ENCODE results near the gene TMCC2. TPM values are rescaled to one million over a fixed set of nuclear protein-coding genes. Genes with fewer than 3 reads are reported as not detected.

TMCC2 gene
- total RNA-seq, 1 donor from 2014 or later: 7.1 TPM

DNA sequence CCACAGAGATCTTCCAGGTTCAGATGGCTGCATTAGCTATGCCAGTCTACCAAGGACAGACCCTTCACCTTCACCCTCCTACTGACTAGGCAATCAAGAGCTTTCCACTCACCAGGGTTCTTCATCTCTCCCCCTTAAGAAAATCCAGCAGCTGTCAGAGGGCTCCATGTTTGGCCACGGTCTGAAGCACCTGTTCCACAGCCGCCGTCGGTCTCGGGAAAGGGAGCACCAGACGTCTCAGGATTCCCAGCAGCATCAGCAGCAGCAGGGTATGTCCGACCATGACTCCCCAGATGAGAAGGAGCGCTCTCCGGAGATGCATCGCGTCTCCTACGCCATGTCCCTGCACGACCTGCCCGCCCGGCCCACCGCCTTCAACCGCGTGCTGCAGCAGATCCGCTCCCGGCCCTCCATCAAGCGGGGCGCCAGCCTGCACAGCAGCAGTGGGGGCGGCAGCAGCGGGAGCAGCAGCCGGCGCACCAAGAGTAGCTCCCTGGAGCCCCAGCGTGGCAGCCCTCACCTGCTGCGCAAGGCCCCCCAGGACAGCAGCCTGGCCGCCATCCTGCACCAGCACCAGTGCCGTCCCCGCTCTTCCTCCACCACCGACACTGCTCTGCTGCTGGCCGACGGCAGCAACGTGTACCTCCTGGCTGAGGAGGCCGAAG is 13.8 kb downstream of the TMCC2 start:
- Histone ChIP-seq H3F3A (ENCODE audit: low read depth) (no peaks in the 10 kb centered on the region), H3K27ac (no peak overlapping the region), H3K9me3 (ENCODE audit: low read depth) (no peaks in the 10 kb centered on the region), H3K4me2 (no peak overlapping the region), H3K36me3 (no peaks in the 10 kb centered on the region), H2AFZ (replicated peaks) (no peak overlapping the region), H3K79me2 (ENCODE audit: low read depth) (no peaks in the 10 kb centered on the region), H4K20me1 (ENCODE audit: low read depth) (peaks cover 6% of the 10 kb centered on the region), H3K9ac (no peak overlapping the region), H3K4me1 (no peaks in the 10 kb centered on the region), H3K27me3 (no peaks in the 10 kb centered on the region), H3K4me3 (no peak overlapping the region)
- Mint-ChIP-seq H3K4me3 (no peak overlapping the region), H3K9me3 (no peaks in the 10 kb centered on the region), H3K27ac (peak overlapping the region; percentile 39), H3K27me3 (ENCODE audit: insufficient read depth, low read depth) (peaks cover 3% of the 10 kb centered on the region), H3K36me3 (peaks cover 6% of the 10 kb centered on the region), H3K4me1 (peaks cover 12% of the 10 kb centered on the region)
- TF ChIP-seq EZH2 (IDR thresholded peaks at IDR 0.05) (no peak), EZH2phosphoT487 (IDR thresholded peaks at IDR 0.05) (no peak)
- TF ChIP-seq, protein P1, sequence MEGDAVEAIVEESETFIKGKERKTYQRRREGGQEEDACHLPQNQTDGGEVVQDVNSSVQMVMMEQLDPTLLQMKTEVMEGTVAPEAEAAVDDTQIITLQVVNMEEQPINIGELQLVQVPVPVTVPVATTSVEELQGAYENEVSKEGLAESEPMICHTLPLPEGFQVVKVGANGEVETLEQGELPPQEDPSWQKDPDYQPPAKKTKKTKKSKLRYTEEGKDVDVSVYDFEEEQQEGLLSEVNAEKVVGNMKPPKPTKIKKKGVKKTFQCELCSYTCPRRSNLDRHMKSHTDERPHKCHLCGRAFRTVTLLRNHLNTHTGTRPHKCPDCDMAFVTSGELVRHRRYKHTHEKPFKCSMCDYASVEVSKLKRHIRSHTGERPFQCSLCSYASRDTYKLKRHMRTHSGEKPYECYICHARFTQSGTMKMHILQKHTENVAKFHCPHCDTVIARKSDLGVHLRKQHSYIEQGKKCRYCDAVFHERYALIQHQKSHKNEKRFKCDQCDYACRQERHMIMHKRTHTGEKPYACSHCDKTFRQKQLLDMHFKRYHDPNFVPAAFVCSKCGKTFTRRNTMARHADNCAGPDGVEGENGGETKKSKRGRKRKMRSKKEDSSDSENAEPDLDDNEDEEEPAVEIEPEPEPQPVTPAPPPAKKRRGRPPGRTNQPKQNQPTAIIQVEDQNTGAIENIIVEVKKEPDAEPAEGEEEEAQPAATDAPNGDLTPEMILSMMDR (IDR thresholded peaks at IDR 0.05): no peak
- no peak for DNase-seq (ENCODE audit: low spot score)

DNA sequence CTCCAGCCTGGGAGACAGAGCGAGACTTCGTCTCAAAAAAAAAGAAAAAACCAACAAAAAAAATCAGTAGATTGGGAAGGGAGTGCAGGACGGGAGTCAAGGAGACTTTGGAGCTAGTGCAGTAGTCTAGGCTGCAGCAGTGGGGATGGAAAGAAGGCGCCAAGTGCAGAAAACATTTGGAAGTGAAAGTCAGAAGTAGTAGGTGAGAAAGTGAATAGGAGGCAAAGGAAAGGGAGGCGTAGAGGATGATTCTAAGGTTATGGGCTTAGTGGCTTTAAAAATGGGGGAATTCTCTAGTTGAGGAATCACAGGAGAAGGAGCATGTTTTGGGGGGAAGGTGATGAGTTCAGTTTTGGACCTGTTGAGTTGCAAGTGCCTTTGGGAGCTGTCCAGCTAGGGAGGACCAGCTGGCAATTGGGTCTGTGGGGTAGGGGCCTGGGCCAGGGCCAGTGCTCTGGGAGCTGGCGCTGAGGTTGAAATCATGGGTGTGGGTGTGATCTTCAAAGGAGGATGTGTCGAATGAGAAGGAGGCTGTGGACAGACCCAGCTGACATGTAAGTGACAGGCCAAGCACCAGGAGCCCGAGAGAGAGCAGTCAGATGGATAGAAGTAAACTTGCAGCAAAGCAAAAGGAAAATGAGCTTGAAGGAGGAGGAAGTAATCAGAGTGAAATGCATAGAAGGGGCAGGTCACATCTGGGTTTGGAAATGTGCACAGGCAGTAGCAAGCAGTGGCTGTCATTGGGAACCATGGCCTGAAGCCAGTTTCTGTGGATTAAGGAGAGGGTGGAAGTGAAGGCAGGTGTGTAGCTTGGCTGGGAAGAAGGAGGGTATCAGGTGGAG is 15.8 kb downstream of the TMCC2 start:
- no peak for TF ChIP-seq EZH2phosphoT487 (IDR thresholded peaks at IDR 0.05)
- TF ChIP-seq EZH2 (IDR thresholded peaks at IDR 0.05): no peak
- TF ChIP-seq, protein P1 (IDR thresholded peaks at IDR 0.05): no peak
- no peak overlapping the region for H3K4me3 ChIP-seq
- no peaks in the 10 kb centered on the region for H3K27me3 ChIP-seq
- Mint-ChIP-seq H3K27ac (no peak overlapping the region), H3K4me1 (peaks cover 20% of the 10 kb centered on the region), H3K4me3 (no peak overlapping the region), H3K27me3 (ENCODE audit: insufficient read depth, low read depth) (peaks cover 5% of the 10 kb centered on the region), H3K36me3 (peaks cover 6% of the 10 kb centered on the region), H3K9me3 (no peaks in the 10 kb centered on the region)
- H2AFZ ChIP-seq (replicated peaks): no peak overlapping the region
- no peaks in the 10 kb centered on the region for H3K79me2 ChIP-seq (ENCODE audit: low read depth)
- H3K9me3 ChIP-seq (ENCODE audit: low read depth): no peaks in the 10 kb centered on the region
- H3K9ac ChIP-seq: no peak overlapping the region
- H3K4me2 ChIP-seq: no peak overlapping the region
- H3F3A ChIP-seq (ENCODE audit: low read depth): peaks cover 8% of the 10 kb centered on the region
- H3K27ac ChIP-seq: no peak overlapping the region
- no peaks in the 10 kb centered on the region for H3K36me3 ChIP-seq
- peaks cover 9% of the 10 kb centered on the region for H3K4me1 ChIP-seq
- H4K20me1 ChIP-seq (ENCODE audit: low read depth): peaks cover 6% of the 10 kb centered on the region
- DNase-seq (ENCODE audit: low spot score): no peak

DNA sequence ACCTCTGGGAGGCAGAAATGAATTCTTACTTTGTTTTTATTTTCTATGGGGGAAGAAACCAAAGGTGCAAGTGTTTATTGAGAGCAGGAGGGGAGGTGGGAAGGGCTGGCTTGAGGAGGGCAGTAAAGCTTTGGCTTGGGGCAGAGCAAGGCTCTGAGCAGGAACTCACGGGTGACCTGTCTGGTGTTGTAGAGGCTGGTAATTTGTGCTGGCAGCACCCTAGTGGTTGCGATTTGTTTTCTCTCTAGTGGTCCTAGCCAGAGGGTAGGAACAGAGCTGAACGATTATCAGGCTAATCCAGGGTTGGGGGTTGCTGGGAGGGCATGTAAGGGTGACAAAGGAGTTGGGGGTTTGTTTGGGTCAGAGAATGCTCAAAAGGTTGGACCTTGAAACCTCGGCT is 16.6 kb downstream of the TMCC2 start:
- Mint-ChIP-seq H3K27ac (no peak overlapping the region), H3K4me3 (no peak overlapping the region), H3K36me3 (peaks cover 6% of the 10 kb centered on the region), H3K4me1 (peaks cover 26% of the 10 kb centered on the region), H3K9me3 (no peaks in the 10 kb centered on the region), H3K27me3 (ENCODE audit: insufficient read depth, low read depth) (peaks cover 5% of the 10 kb centered on the region)
- H3K79me2 ChIP-seq (ENCODE audit: low read depth): no peaks in the 10 kb centered on the region
- H3K9ac ChIP-seq: no peak overlapping the region
- no peaks in the 10 kb centered on the region for H3K36me3 ChIP-seq
- H3K27me3 ChIP-seq: no peaks in the 10 kb centered on the region
- H4K20me1 ChIP-seq (ENCODE audit: low read depth): peaks cover 6% of the 10 kb centered on the region
- TF ChIP-seq, protein P1 (IDR thresholded peaks at IDR 0.05): no peak
- no peak for TF ChIP-seq EZH2phosphoT487 (IDR thresholded peaks at IDR 0.05)
- no peak for TF ChIP-seq EZH2 (IDR thresholded peaks at IDR 0.05)
- H3K27ac ChIP-seq: no peak overlapping the region
- H3K4me2 ChIP-seq: no peak overlapping the region
- no peak overlapping the region for H2AFZ ChIP-seq (replicated peaks)
- peaks cover 9% of the 10 kb centered on the region for H3K4me1 ChIP-seq
- peaks cover 8% of the 10 kb centered on the region for H3F3A ChIP-seq (ENCODE audit: low read depth)
- no peak overlapping the region for H3K4me3 ChIP-seq
- no peak for DNase-seq (ENCODE audit: low spot score)
- H3K9me3 ChIP-seq (ENCODE audit: low read depth): no peaks in the 10 kb centered on the region

Data from neural progenitor cell (in vitro differentiated cells).